Fibroblast of the aortic adventitia (primary cell): ENCODE results near the gene MYOM1. TPM values are rescaled to one million over a fixed set of nuclear protein-coding genes. Genes with fewer than 3 reads are reported as not detected.
A peak's percentile ranks its signal among the peaks of the same experiment; 100 is the strongest.

Experiments
- DNase-seq: peaks from one replicate; pipeline ENCODE4 v3.0.0-alpha.2; 2010; ENCODE audit warnings: low read depth
- H3K4me3 ChIP-seq: 2 replicates; pipeline ENCODE4 v1.5.1; 2011; ENCODE audit warnings: low read depth, mild to moderate bottlenecking, control low read depth, low read length, moderate library complexity
- CTCF ChIP-seq: IDR thresholded peaks from 2 replicates; pipeline ENCODE4 v1.5.1; 2011; ENCODE audit warnings: mild to moderate bottlenecking, low read length, control low read depth, inconsistent platforms; ENCODE audit not compliant: insufficient read depth
- total RNA-seq: library from RNA; depleted of rRNA; stranded (reverse); fragments of >200 nt; gene quantifications from 2 replicates; pipeline ENCODE4 v1.2.3, GENCODE V29; 2012; ENCODE audit warnings: low replicate concordance

MYOM1 gene
- total RNA-seq, 1 donor: 0.90 TPM

- H3K4me3 ChIP-seq: peak overlapping the region; percentile 94
- TF ChIP-seq CTCF: no peak
- DNase-seq: no peak
Observed at GRCh38 chr18:3263132-3263700, 43.4 kb upstream of the MYOM1 start.

- TF ChIP-seq CTCF: no peak
- H3K4me3 ChIP-seq: peak overlapping the region; percentile 94
- DNase-seq: peak; percentile 50
Observed at GRCh38 chr18:3262234-3263131, 42.7 kb upstream of the MYOM1 start.

GRCh38 chr18:3261373-3262233 is 41.8 kb upstream of the MYOM1 start, which contains the start of gene MYL12B:
Gene MYL12B (plus strand): TSS chr18:3262133. CDS start chr18:3272899, 10,766 bp downstream.
- no peak for TF ChIP-seq CTCF
- peak within 1 kb of the TSS; percentile 94 for H3K4me3 ChIP-seq
- DNase-seq: peak; percentile 76

GRCh38 chr18:3260995-3261372 is 41.2 kb upstream of the MYOM1 start:
- H3K4me3 ChIP-seq: peak overlapping the region; percentile 94
- DNase-seq: no peak
- no peak for TF ChIP-seq CTCF

GRCh38 chr18:3257627-3258120 is 37.9 kb upstream of the MYOM1 start:
- H3K4me3 ChIP-seq: no peak overlapping the region
- no peak for TF ChIP-seq CTCF
- no peak for DNase-seq
